Smooth muscle cell (in vitro differentiated cells): ENCODE measurements around the gene FER. TPM values are rescaled to one million over a fixed set of nuclear protein-coding genes. Genes with fewer than 3 reads are reported as not detected.

Experiments
- DNase-seq: peaks from one replicate; lab custom pipeline; 2025; ENCODE audit not compliant: unreplicated experiment; lab: John Stamatoyannopoulos, UW
- H2AFZ ChIP-seq: fragments of 200-600 bp; sonication (generic); 2 replicates; pipeline ENCODE4 v1.6.0; 2016; ENCODE audit warnings: antibody characterized with exemption, low read depth, mild to moderate bottlenecking
- H3F3A ChIP-seq: fragments of 200-600 bp; sonication (generic); 2 replicates; pipeline ENCODE4 v1.6.0; 2017; ENCODE audit warnings: antibody characterized with exemption, low read depth
- H3K27ac ChIP-seq: fragments of 200-600 bp; sonication (generic); 2 replicates; pipeline ENCODE4 v1.5.1; 2016; ENCODE audit warnings: low read depth, mild to moderate bottlenecking
- H3K27me3 ChIP-seq: fragments of 200-600 bp; sonication (generic); 2 replicates; pipeline ENCODE4 v1.6.1; 2016; ENCODE audit warnings: low read depth, mild to moderate bottlenecking
- H3K36me3 ChIP-seq: fragments of 200-600 bp; sonication (generic); 2 replicates; pipeline ENCODE4 v1.5.1; 2016; ENCODE audit warnings: low read depth
- H3K4me1 ChIP-seq: fragments of 200-600 bp; sonication (generic); 2 replicates; pipeline ENCODE4 v1.5.1; 2016; ENCODE audit warnings: low read depth
- H3K4me2 ChIP-seq: fragments of 200-600 bp; sonication (generic); 2 replicates; pipeline ENCODE4 v1.6.0; 2016; ENCODE audit warnings: mild to moderate bottlenecking
- H3K4me3 ChIP-seq: fragments of 200-600 bp; sonication (generic); 2 replicates; pipeline ENCODE4 v1.5.1; 2016; ENCODE audit warnings: mild to moderate bottlenecking
- H3K79me2 ChIP-seq: fragments of 200-600 bp; sonication (generic); 2 replicates; pipeline ENCODE4 v1.6.0; 2016; ENCODE audit warnings: low read depth, mild to moderate bottlenecking
- H3K9ac ChIP-seq: fragments of 200-600 bp; sonication (generic); 2 replicates; pipeline ENCODE4 v1.6.0; 2016; ENCODE audit warnings: low read depth
- H3K9me3 ChIP-seq: fragments of 200-600 bp; sonication (generic); replicated peaks from 2 replicates; pipeline ENCODE4 v1.5.1; 2016; ENCODE audit warnings: low read depth
- H4K20me1 ChIP-seq: fragments of 200-600 bp; sonication (generic); 2 replicates; pipeline ENCODE4 v1.6.0; 2016; ENCODE audit warnings: low read depth
- CTCF ChIP-seq: fragments of 200-600 bp; sonication (generic); IDR thresholded peaks from 2 replicates; pipeline ENCODE4 v1.5.1; 2017; ENCODE audit warnings: borderline replicate concordance, mild to moderate bottlenecking, antibody characterized with exemption; ENCODE audit not compliant: insufficient read depth, poor library complexity, severe bottlenecking
- WGBS: methylation state at CpG from one replicate; pipeline ENCODE4 v1.1.7; 2016; ENCODE audit warnings: low lambda C conversion rate; 5-methylcytosine and 5-hydroxymethylcytosine counted together
- polyA plus RNA-seq: library from polyadenylated mRNA; unstranded; fragments of >200 nt; fragmentation: Nextera tagmentation; extraction: Ambion mirVana; gene quantifications from 2 replicates; pipeline ENCODE4 v1.2.1, GENCODE V29; 2016
- total RNA-seq: library from RNA; depleted of rRNA; stranded (reverse); fragments of >200 nt; gene quantifications from 2 replicates; pipeline ENCODE4 v1.2.3, GENCODE V29; 2014

The FER gene
- total and polyA plus RNA-seq, 2 experiments from 2014 or later, result 15.6 to 16.4 TPM

DNA sequence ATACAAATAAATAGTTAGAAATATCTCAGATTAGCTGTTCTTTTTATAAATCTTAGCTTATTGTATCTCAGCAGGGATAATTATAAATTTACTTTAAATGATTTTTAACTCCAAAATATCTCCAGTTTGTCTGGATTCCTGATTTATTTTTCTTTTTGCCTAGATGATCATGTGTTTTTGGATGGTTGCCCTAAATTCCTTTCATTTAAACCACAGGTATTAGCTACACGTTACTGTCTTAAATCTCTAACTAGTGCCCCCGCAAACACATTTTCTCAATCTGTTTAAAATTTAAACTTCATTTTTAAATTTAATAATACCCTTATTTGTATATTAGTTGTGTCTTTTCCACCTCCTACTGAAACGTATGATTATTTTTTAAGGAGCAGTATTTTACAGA lies 5.6 kb downstream of the FER start:
- H3K9me3 ChIP-seq, result no peaks in the 10 kb centered on the region

GRCh38 chr5:108753877-108754276 lies 6.2 kb downstream of the FER start:
- Histone ChIP-seq H4K20me1 (no peaks in the 10 kb centered on the region), H3K27me3 (no peaks in the 10 kb centered on the region), H2AFZ (no peak overlapping the region), H3K4me1 (peaks cover 6% of the 10 kb centered on the region), H3K4me2 (peak overlapping the region; percentile 15), H3K9me3 (no peaks in the 10 kb centered on the region), H3K27ac (no peak overlapping the region), H3F3A (no peaks in the 10 kb centered on the region), H3K79me2 (peaks cover 84% of the 10 kb centered on the region), H3K36me3 (no peaks in the 10 kb centered on the region), H3K9ac (no peak overlapping the region), H3K4me3 (no peak overlapping the region)
- DNase-seq, result no peak
- 88% methylated on average over 6 of the region's 6 CpGs for WGBS
- no peak for TF ChIP-seq CTCF

More for the DNA sequence above, 5.6 kb downstream of the FER start:
- H3K27ac ChIP-seq, result no peak overlapping the region
- no peak for TF ChIP-seq CTCF
- no peaks in the 10 kb centered on the region for H3K27me3 ChIP-seq
- H2AFZ ChIP-seq, result no peak overlapping the region
- no peak overlapping the region for H3K4me3 ChIP-seq
- no peaks in the 10 kb centered on the region for H3K36me3 ChIP-seq
- H3K4me1 ChIP-seq, result peaks cover 6% of the 10 kb centered on the region
- H3K9ac ChIP-seq, result no peak overlapping the region
- H3K79me2 ChIP-seq, result peaks cover 78% of the 10 kb centered on the region
- no peaks in the 10 kb centered on the region for H3F3A ChIP-seq
- DNase-seq, result no peak
- WGBS, result 70% methylated on average over 3 of the region's 3 CpGs
- no peaks in the 10 kb centered on the region for H4K20me1 ChIP-seq
- peak overlapping the region; percentile 15 for H3K4me2 ChIP-seq

DNA sequence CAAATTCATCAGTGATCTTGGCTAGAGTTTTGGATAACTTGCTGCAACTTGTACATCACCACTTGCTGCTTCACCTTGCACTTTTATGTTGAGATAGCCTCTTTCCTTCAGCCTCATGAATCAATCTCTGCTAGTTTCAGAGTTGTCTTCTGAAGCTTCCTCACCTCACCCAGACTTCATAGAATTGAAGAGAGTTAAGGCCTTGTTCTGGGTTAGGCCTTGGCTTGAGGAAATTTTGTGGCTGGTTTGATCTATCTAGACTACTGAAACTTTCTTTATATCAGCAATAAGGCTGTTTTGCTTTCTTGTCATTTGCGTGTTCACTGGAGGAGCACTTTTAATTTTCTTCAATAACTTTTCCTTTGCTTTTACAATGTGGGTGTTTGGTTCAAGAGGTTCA lies 12.8 kb downstream of the FER start:
- H3K36me3 ChIP-seq, result peaks cover 6% of the 10 kb centered on the region
- peaks cover 27% of the 10 kb centered on the region for H4K20me1 ChIP-seq
- TF ChIP-seq CTCF, result no peak
- no peaks in the 10 kb centered on the region for H3F3A ChIP-seq
- DNase-seq, result no peak
- no peak overlapping the region for H3K4me3 ChIP-seq
- no peaks in the 10 kb centered on the region for H3K4me1 ChIP-seq
- no peak overlapping the region for H3K27ac ChIP-seq
- 96% methylated on average over 1 of the region's 1 CpG for WGBS
- no peaks in the 10 kb centered on the region for H3K27me3 ChIP-seq
- no peak overlapping the region for H3K4me2 ChIP-seq
- no peak overlapping the region for H2AFZ ChIP-seq
- no peaks in the 10 kb centered on the region for H3K9me3 ChIP-seq
- H3K79me2 ChIP-seq, result peaks cover 80% of the 10 kb centered on the region
- no peak overlapping the region for H3K9ac ChIP-seq

DNA sequence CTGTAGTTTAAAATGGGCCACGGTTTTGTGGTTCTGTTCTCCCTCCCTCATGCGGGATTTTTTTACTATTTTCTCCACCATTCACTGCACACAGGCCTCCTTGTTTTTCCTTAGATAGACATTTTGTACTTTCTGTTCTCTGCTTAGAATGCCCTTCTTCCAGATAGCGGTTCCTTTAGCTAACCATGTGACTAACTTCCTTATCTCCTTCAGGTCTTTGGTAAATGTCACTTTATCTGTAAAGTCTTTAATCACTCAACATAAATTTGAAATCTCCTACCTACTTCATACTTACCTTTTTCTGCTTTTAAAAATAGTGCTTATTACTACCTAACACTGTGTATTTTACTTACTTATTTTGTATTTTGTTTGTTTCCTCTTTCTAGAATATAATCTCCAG lies 15.0 kb downstream of the FER start:
- Histone ChIP-seq H3K27me3 (no peaks in the 10 kb centered on the region), H4K20me1 (peaks cover 27% of the 10 kb centered on the region), H3K4me2 (no peak overlapping the region), H3K9ac (no peak overlapping the region), H3K36me3 (peaks cover 6% of the 10 kb centered on the region), H3K79me2 (peaks cover 86% of the 10 kb centered on the region), H3K9me3 (no peaks in the 10 kb centered on the region), H3F3A (no peaks in the 10 kb centered on the region), H3K4me3 (no peak overlapping the region), H3K4me1 (no peaks in the 10 kb centered on the region), H2AFZ (no peak overlapping the region), H3K27ac (no peak overlapping the region)
- WGBS, result 73% methylated on average over 3 of the region's 3 CpGs
- no peak for TF ChIP-seq CTCF
- DNase-seq, result no peak
